ENCODE results near the gene ARHGAP24. TPM values are rescaled to one million over a fixed set of nuclear protein-coding genes. Genes with fewer than 3 reads are reported as not detected.

Gene ARHGAP24
- total RNA-seq, 2 donors from 2014 or later = 1.0 TPM; not detected in 1

GRCh38 chr4:86032476-86033022, 557.6 kb downstream of the ARHGAP24 start:
- Mint-ChIP-seq H3K36me3 (no peaks in the 10 kb centered on the region), H3K9me3 (peaks cover 2% of the 10 kb centered on the region), H3K27ac (no peak overlapping the region), H3K4me3 (no peak overlapping the region), H3K4me1 (ENCODE audit: low read depth in 2 of 2) (no peaks in the 10 kb centered on the region), H3K27me3 (no peaks in the 10 kb centered on the region)
- ATAC-seq (no peak), DNase-seq (ENCODE audit: low spot score) (no peak)

GRCh38 chr4:86033171-86033570, 558.2 kb downstream of the ARHGAP24 start:
- DNase-seq (ENCODE audit: low spot score) (no peak), ATAC-seq (no peak)
- no peaks in the 10 kb centered on the region for H3K9me3 Mint-ChIP-seq
- no peaks in the 10 kb centered on the region for H3K36me3 Mint-ChIP-seq
- H3K4me3 Mint-ChIP-seq = no peak overlapping the region
- H3K27ac Mint-ChIP-seq = no peak overlapping the region
- no peaks in the 10 kb centered on the region for H3K4me1 Mint-ChIP-seq (ENCODE audit: low read depth in 2 of 2)
- no peaks in the 10 kb centered on the region for H3K27me3 Mint-ChIP-seq

GRCh38 chr4:86034616-86035015, 559.7 kb downstream of the ARHGAP24 start:
- no peaks in the 10 kb centered on the region for H3K27me3 Mint-ChIP-seq
- no peak overlapping the region for H3K27ac Mint-ChIP-seq
- H3K4me3 Mint-ChIP-seq = no peak overlapping the region
- ATAC-seq (no peak), DNase-seq (ENCODE audit: low spot score) (no peak)
- no peaks in the 10 kb centered on the region for H3K9me3 Mint-ChIP-seq
- H3K4me1 Mint-ChIP-seq (ENCODE audit: low read depth in 2 of 2) = no peaks in the 10 kb centered on the region
- no peaks in the 10 kb centered on the region for H3K36me3 Mint-ChIP-seq

GRCh38 chr4:86035688-86036087, 560.7 kb downstream of the ARHGAP24 start:
- Mint-ChIP-seq H3K4me3 (no peak overlapping the region), H3K4me1 (ENCODE audit: low read depth in 2 of 2) (no peaks in the 10 kb centered on the region), H3K9me3 (no peaks in the 10 kb centered on the region), H3K36me3 (no peaks in the 10 kb centered on the region), H3K27ac (no peak overlapping the region), H3K27me3 (no peaks in the 10 kb centered on the region)
- DNase-seq (ENCODE audit: low spot score) (no peak), ATAC-seq (no peak)

- DNase-seq (ENCODE audit: low spot score) (no peak), ATAC-seq (no peak)
- no peaks in the 10 kb centered on the region for H3K9me3 Mint-ChIP-seq
- no peak overlapping the region for H3K4me3 Mint-ChIP-seq
- no peaks in the 10 kb centered on the region for H3K4me1 Mint-ChIP-seq (ENCODE audit: low read depth in 2 of 2)
- H3K27ac Mint-ChIP-seq = no peak overlapping the region
- no peaks in the 10 kb centered on the region for H3K27me3 Mint-ChIP-seq
- no peaks in the 10 kb centered on the region for H3K36me3 Mint-ChIP-seq
These were observed 561.8 kb downstream of the ARHGAP24 start for GRCh38 chr4:86036736-86037135.

- no peak overlapping the region for H3K27ac Mint-ChIP-seq
- no peak overlapping the region for H3K4me3 Mint-ChIP-seq
- H3K27me3 Mint-ChIP-seq = no peaks in the 10 kb centered on the region
- no peaks in the 10 kb centered on the region for H3K4me1 Mint-ChIP-seq (ENCODE audit: low read depth in 2 of 2)
- no peaks in the 10 kb centered on the region for H3K9me3 Mint-ChIP-seq
- ATAC-seq = no peak
- H3K36me3 Mint-ChIP-seq = no peaks in the 10 kb centered on the region
- DNase-seq (ENCODE audit: low spot score) = no peak
These were observed 563.1 kb downstream of the ARHGAP24 start for GRCh38 chr4:86038037-86038436.

GRCh38 chr4:86043755-86044592, 569.0 kb downstream of the ARHGAP24 start:
- Mint-ChIP-seq H3K27me3 (no peaks in the 10 kb centered on the region), H3K36me3 (no peaks in the 10 kb centered on the region)
- DNase-seq (ENCODE audit: low spot score) = no peak

GRCh38 chr4:86044593-86044985, 569.6 kb downstream of the ARHGAP24 start:
- no peaks in the 10 kb centered on the region for H3K27me3 Mint-ChIP-seq
- no peaks in the 10 kb centered on the region for H3K4me1 Mint-ChIP-seq (ENCODE audit: low read depth in 2 of 2)
- no peak overlapping the region for H3K4me3 Mint-ChIP-seq
- no peak overlapping the region for H3K27ac Mint-ChIP-seq
- H3K36me3 Mint-ChIP-seq = no peaks in the 10 kb centered on the region
- H3K9me3 Mint-ChIP-seq = no peaks in the 10 kb centered on the region
- ATAC-seq (no peak), DNase-seq (ENCODE audit: low spot score) (no peak)

More at GRCh38 chr4:86043755-86044592, 569.0 kb downstream of the ARHGAP24 start:
- H3K27ac Mint-ChIP-seq = no peak overlapping the region
- ATAC-seq = no peak
- no peak overlapping the region for H3K4me3 Mint-ChIP-seq
- no peaks in the 10 kb centered on the region for H3K9me3 Mint-ChIP-seq
- no peaks in the 10 kb centered on the region for H3K4me1 Mint-ChIP-seq (ENCODE audit: low read depth in 2 of 2)

GRCh38 chr4:86048426-86048825, 573.5 kb downstream of the ARHGAP24 start:
- Mint-ChIP-seq H3K27ac (no peak overlapping the region), H3K9me3 (no peaks in the 10 kb centered on the region), H3K36me3 (no peaks in the 10 kb centered on the region), H3K4me1 (ENCODE audit: low read depth in 2 of 2) (no peaks in the 10 kb centered on the region), H3K27me3 (no peaks in the 10 kb centered on the region), H3K4me3 (no peak overlapping the region)
- DNase-seq (ENCODE audit: low spot score) = no peak
- ATAC-seq = no peak

GRCh38 chr4:86050496-86050895, 575.5 kb downstream of the ARHGAP24 start:
- Mint-ChIP-seq H3K9me3 (no peaks in the 10 kb centered on the region), H3K4me3 (no peak overlapping the region), H3K27me3 (no peaks in the 10 kb centered on the region), H3K4me1 (ENCODE audit: low read depth in 2 of 2) (no peaks in the 10 kb centered on the region), H3K27ac (no peak overlapping the region), H3K36me3 (no peaks in the 10 kb centered on the region)
- ATAC-seq = no peak
- DNase-seq (ENCODE audit: low spot score) = no peak
